ENCODE results near the gene GALNT18.

The GALNT18 gene

DNA sequence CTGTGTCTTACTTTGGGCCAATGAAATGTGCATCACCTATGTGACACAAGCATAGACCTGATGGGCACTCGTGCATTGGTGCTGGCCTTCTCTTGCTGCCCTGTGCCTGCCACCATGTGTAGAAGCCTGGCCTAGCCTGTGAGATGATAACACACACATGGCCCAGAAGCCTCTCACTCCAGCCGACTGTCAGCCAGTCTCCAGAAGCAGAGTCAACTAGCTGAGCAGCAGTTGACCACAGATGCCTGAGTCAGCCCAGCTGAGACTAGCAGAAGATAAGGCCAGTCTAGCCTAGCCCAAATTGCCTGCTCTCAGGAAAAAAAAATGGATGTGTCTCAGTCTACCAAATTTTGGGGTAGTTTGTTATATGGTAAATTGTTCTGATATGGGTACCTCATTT lies 314.9 kb downstream of the GALNT18 start:
- ATAC-seq = no peak
- TF ChIP-seq ZC3H10 (CRISPR knock-in tag; IDR thresholded peaks at IDR 0.05) (no peak), ZFP3 (CRISPR knock-in tag; IDR thresholded peaks at IDR 0.05) (no peak), TCF4 (CRISPR knock-in tag; IDR thresholded peaks at IDR 0.05; ENCODE audit: borderline replicate concordance) (no peak), PPARA (CRISPR knock-in tag; IDR thresholded peaks at IDR 0.05; ENCODE audit: borderline replicate concordance) (no peak), CSDC2 (CRISPR knock-in tag; IDR thresholded peaks at IDR 0.05) (no peak), OSR1 (CRISPR knock-in tag; IDR thresholded peaks at IDR 0.05) (no peak), GLIS3 (CRISPR knock-in tag; IDR thresholded peaks at IDR 0.05) (no peak), SNAI2 (CRISPR knock-in tag; IDR thresholded peaks at IDR 0.05) (no peak), ESRRG (CRISPR knock-in tag; IDR thresholded peaks at IDR 0.05) (no peak), ISL1 (CRISPR knock-in tag; IDR thresholded peaks at IDR 0.05) (no peak), ZFP30 (CRISPR knock-in tag; IDR thresholded peaks at IDR 0.05) (no peak), ZNF8 (CRISPR knock-in tag; IDR thresholded peaks at IDR 0.05) (no peak), ZNF565 (CRISPR knock-in tag; conservative IDR thresholded peaks at IDR 0.05; ENCODE audit: low read depth) (no peak), ARNTL (CRISPR knock-in tag; IDR thresholded peaks at IDR 0.05; ENCODE audit: borderline replicate concordance, low read depth) (no peak), ZNF70 (CRISPR knock-in tag; IDR thresholded peaks at IDR 0.05) (no peak), RARB (CRISPR knock-in tag; IDR thresholded peaks at IDR 0.05) (no peak)
- TF ChIP-seq, protein P1, sequence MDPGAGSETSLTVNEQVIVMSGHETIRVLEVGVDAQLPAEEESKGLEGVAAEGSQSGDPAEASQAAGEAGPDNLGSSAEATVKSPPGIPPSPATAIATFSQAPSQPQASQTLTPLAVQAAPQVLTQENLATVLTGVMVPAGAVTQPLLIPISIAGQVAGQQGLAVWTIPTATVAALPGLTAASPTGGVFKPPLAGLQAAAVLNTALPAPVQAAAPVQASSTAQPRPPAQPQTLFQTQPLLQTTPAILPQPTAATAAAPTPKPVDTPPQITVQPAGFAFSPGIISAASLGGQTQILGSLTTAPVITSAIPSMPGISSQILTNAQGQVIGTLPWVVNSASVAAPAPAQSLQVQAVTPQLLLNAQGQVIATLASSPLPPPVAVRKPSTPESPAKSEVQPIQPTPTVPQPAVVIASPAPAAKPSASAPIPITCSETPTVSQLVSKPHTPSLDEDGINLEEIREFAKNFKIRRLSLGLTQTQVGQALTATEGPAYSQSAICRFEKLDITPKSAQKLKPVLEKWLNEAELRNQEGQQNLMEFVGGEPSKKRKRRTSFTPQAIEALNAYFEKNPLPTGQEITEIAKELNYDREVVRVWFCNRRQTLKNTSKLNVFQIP (CRISPR knock-in tag; IDR thresholded peaks at IDR 0.05; ENCODE audit: borderline replicate concordance, low read depth) = no peak

- ATAC-seq = no peak
- TF ChIP-seq ZNF565 (CRISPR knock-in tag; conservative IDR thresholded peaks at IDR 0.05; ENCODE audit: low read depth) = no peak
- no peak for TF ChIP-seq CREB5 (CRISPR knock-in tag; IDR thresholded peaks at IDR 0.05; ENCODE audit: low read depth)
- no peak for TF ChIP-seq SNAI2 (CRISPR knock-in tag; IDR thresholded peaks at IDR 0.05)
- TF ChIP-seq PPARA (CRISPR knock-in tag; IDR thresholded peaks at IDR 0.05; ENCODE audit: borderline replicate concordance) = no peak
- no peak for TF ChIP-seq GLIS3 (CRISPR knock-in tag; IDR thresholded peaks at IDR 0.05)
- no peak for TF ChIP-seq ZNF70 (CRISPR knock-in tag; IDR thresholded peaks at IDR 0.05)
- TF ChIP-seq ARNTL (CRISPR knock-in tag; IDR thresholded peaks at IDR 0.05; ENCODE audit: borderline replicate concordance, low read depth) = no peak
- no peak for TF ChIP-seq TSHZ2 (CRISPR knock-in tag; IDR thresholded peaks at IDR 0.05)
These were observed 317.3 kb downstream of the GALNT18 start for GRCh38 chr11:11304550-11304949.

- no peak for TF ChIP-seq ZNF8 (CRISPR knock-in tag; IDR thresholded peaks at IDR 0.05)
- TF ChIP-seq, protein P2, sequence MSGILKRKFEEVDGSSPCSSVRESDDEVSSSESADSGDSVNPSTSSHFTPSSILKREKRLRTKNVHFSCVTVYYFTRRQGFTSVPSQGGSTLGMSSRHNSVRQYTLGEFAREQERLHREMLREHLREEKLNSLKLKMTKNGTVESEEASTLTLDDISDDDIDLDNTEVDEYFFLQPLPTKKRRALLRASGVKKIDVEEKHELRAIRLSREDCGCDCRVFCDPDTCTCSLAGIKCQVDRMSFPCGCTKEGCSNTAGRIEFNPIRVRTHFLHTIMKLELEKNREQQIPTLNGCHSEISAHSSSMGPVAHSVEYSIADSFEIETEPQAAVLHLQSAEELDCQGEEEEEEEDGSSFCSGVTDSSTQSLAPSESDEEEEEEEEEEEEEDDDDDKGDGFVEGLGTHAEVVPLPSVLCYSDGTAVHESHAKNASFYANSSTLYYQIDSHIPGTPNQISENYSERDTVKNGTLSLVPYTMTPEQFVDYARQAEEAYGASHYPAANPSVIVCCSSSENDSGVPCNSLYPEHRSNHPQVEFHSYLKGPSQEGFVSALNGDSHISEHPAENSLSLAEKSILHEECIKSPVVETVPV (CRISPR knock-in tag; IDR thresholded peaks at IDR 0.05) = no peak
- TF ChIP-seq, protein P1 (CRISPR knock-in tag; IDR thresholded peaks at IDR 0.05; ENCODE audit: borderline replicate concordance, low read depth) = no peak
- TF ChIP-seq TCF4 (CRISPR knock-in tag; IDR thresholded peaks at IDR 0.05; ENCODE audit: borderline replicate concordance) = no peak
- no peak for TF ChIP-seq PPARA (CRISPR knock-in tag; IDR thresholded peaks at IDR 0.05; ENCODE audit: borderline replicate concordance)
- no peak for TF ChIP-seq RARB (CRISPR knock-in tag; IDR thresholded peaks at IDR 0.05)
- TF ChIP-seq OSR1 (CRISPR knock-in tag; IDR thresholded peaks at IDR 0.05) = no peak
- no peak for TF ChIP-seq ZFP3 (CRISPR knock-in tag; IDR thresholded peaks at IDR 0.05)
- no peak for ATAC-seq
These were observed 319.2 kb downstream of the GALNT18 start for GRCh38 chr11:11302565-11302964.

Measured in SK-N-SH treated with all-trans-retinoic acid at 6 μM for 48 hours (cell line).